EL (cell line): Measurements from ENCODE around the gene BPIFB2.

ENCODE experiments used
- DNase-seq: peaks from one replicate; pipeline ENCODE4 v3.0.0-alpha.2; 2016

BPIFB2 gene

GRCh38 chr20:33023439-33024242 is 16.1 kb downstream of the BPIFB2 start:
- no peak for DNase-seq

GRCh38 chr20:33024243-33024560 is 16.7 kb downstream of the BPIFB2 start:
- no peak for DNase-seq

- no peak for DNase-seq
These were observed 17.3 kb downstream of the BPIFB2 start for GRCh38 chr20:33024609-33025317.

- no peak for DNase-seq
These were observed 17.9 kb downstream of the BPIFB2 start for GRCh38 chr20:33025318-33025876.

GRCh38 chr20:33026072-33026778 is 18.7 kb downstream of the BPIFB2 start:
- DNase-seq, result no peak

GRCh38 chr20:33026779-33027759 is 19.6 kb downstream of the BPIFB2 start:
- no peak for DNase-seq

GRCh38 chr20:33027769-33028751 is 20.6 kb downstream of the BPIFB2 start:
- DNase-seq, result no peak

- no peak for DNase-seq
These were observed 21.4 kb downstream of the BPIFB2 start for GRCh38 chr20:33028875-33029274.

GRCh38 chr20:33030076-33030475 is 22.6 kb downstream of the BPIFB2 start:
- no peak for DNase-seq

GRCh38 chr20:33030569-33030968 is 23.1 kb downstream of the BPIFB2 start:
- no peak for DNase-seq

- DNase-seq, result no peak
These were observed 24.0 kb downstream of the BPIFB2 start, which contains the start of gene BPIFB6 for GRCh38 chr20:33031531-33031930. Gene BPIFB6, plus strand, starts transcription at chr20:33031648. Its CDS starts 0 bp downstream, at chr20:33031648.

- no peak for DNase-seq
These were observed 25.1 kb downstream of the BPIFB2 start for GRCh38 chr20:33032555-33032954.

- DNase-seq, result no peak
These were observed 25.9 kb downstream of the BPIFB2 start for GRCh38 chr20:33033381-33033780.

- no peak for DNase-seq
These were observed 26.6 kb downstream of the BPIFB2 start for GRCh38 chr20:33034115-33034514.

GRCh38 chr20:33034901-33035492 is 27.5 kb downstream of the BPIFB2 start:
- no peak for DNase-seq

GRCh38 chr20:33037456-33037855 is 30.0 kb downstream of the BPIFB2 start:
- no peak for DNase-seq

GRCh38 chr20:33038243-33038642 is 30.7 kb downstream of the BPIFB2 start:
- no peak for DNase-seq

- no peak for DNase-seq
These were observed 34.9 kb downstream of the BPIFB2 start for GRCh38 chr20:33042430-33042829.

- DNase-seq, result no peak
These were observed 35.7 kb downstream of the BPIFB2 start for GRCh38 chr20:33042983-33043730.

GRCh38 chr20:33043731-33044181 is 36.3 kb downstream of the BPIFB2 start:
- no peak for DNase-seq
